SK-N-MC (cell line): Measurements from ENCODE around the gene SIRT1.

ENCODE experiments used
- DNase-seq: peaks from one replicate; pipeline ENCODE4 v3.0.0-alpha.2; 2011; ENCODE audit warnings: low read depth, low spot score
- H3K27ac ChIP-seq: fragments of 200-600 bp; sonication (generic); 2 replicates; pipeline ENCODE4 v1.5.1; 2016; ENCODE audit warnings: mixed run types
- H3K36me3 ChIP-seq: fragments of 200-600 bp; sonication (generic); 2 replicates; pipeline ENCODE4 v1.6.1; 2017; ENCODE audit warnings: antibody characterized with exemption, low read length, mixed read lengths; ENCODE audit not compliant: insufficient read depth
- H3K4me3 ChIP-seq: fragments of 200-600 bp; sonication (generic); 2 replicates; pipeline ENCODE4 v1.5.1; 2016
- H3K9ac ChIP-seq: fragments of 200-600 bp; sonication (generic); 2 replicates; pipeline ENCODE4 v1.8.0; 2017; ENCODE audit warnings: mixed run types, mixed read lengths; ENCODE audit not compliant: insufficient read length
- H3K9me3 ChIP-seq: fragments of 200-600 bp; sonication (generic); 2 replicates; pipeline ENCODE4 v1.6.1; 2017; ENCODE audit warnings: low read depth, mild to moderate bottlenecking, antibody characterized with exemption, low read length, moderate library complexity, mixed read lengths
- EZH2 ChIP-seq: fragments of 200-600 bp; sonication (generic); IDR thresholded peaks from one replicate; pipeline ENCODE4 v1.6.1; 2017; ENCODE audit warnings: antibody characterized with exemption
- FOXP2 ChIP-seq: optimal IDR thresholded peaks from 2 replicates; pipeline ENCODE3; 2011; ENCODE audit warnings: mild to moderate bottlenecking, moderate library complexity; ENCODE audit not compliant: insufficient read depth; ENCODE audit errors: extremely low read length, control extremely low read depth
- POLR2AphosphoS5 ChIP-seq: IDR thresholded peaks from 2 replicates; pipeline ENCODE4 v1.6.1; 2012; ENCODE audit warnings: mild to moderate bottlenecking, low read depth, low read length, borderline replicate concordance

The SIRT1 gene

GRCh38 chr10:67843284-67843683 lies 41.2 kb upstream of the SIRT1 start:
- no peak overlapping the region for H3K4me3 ChIP-seq
- H3K36me3 ChIP-seq, result no peaks in the 10 kb centered on the region
- H3K27ac ChIP-seq, result no peak overlapping the region
- no peak for DNase-seq
- no peak for TF ChIP-seq EZH2
- TF ChIP-seq POLR2AphosphoS5, result no peak
- TF ChIP-seq FOXP2, result no peak
- H3K9me3 ChIP-seq, result no peaks in the 10 kb centered on the region
- H3K9ac ChIP-seq, result no peak overlapping the region

GRCh38 chr10:67849331-67850011 lies 35.0 kb upstream of the SIRT1 start:
- H3K27ac ChIP-seq, result no peak overlapping the region

GRCh38 chr10:67851186-67851585 lies 33.3 kb upstream of the SIRT1 start:
- TF ChIP-seq EZH2, result no peak
- no peak for TF ChIP-seq POLR2AphosphoS5
- no peak for TF ChIP-seq FOXP2
- no peak for DNase-seq
- Histone ChIP-seq H3K36me3 (no peaks in the 10 kb centered on the region), H3K4me3 (no peak overlapping the region), H3K9me3 (no peaks in the 10 kb centered on the region), H3K9ac (no peak overlapping the region), H3K27ac (no peak overlapping the region)

More at GRCh38 chr10:67849331-67850011, 35.0 kb upstream of the SIRT1 start:
- no peaks in the 10 kb centered on the region for H3K9me3 ChIP-seq
- H3K9ac ChIP-seq, result peak overlapping the region; percentile 86
- no peaks in the 10 kb centered on the region for H3K36me3 ChIP-seq
- TF ChIP-seq EZH2, result no peak
- no peak for TF ChIP-seq FOXP2
- TF ChIP-seq POLR2AphosphoS5, result peak; percentile 74
- peak; percentile 48 for DNase-seq
- H3K4me3 ChIP-seq, result peak overlapping the region; percentile 85

- DNase-seq, result no peak
- no peaks in the 10 kb centered on the region for H3K36me3 ChIP-seq
- H3K4me3 ChIP-seq, result no peak overlapping the region
- TF ChIP-seq POLR2AphosphoS5, result no peak
- no peak for TF ChIP-seq FOXP2
- TF ChIP-seq EZH2, result no peak
- no peaks in the 10 kb centered on the region for H3K9me3 ChIP-seq
- H3K9ac ChIP-seq, result no peak overlapping the region
- H3K27ac ChIP-seq, result peak overlapping the region; percentile 77
These were observed 31.7 kb upstream of the SIRT1 start for GRCh38 chr10:67852761-67853160.

- no peaks in the 10 kb centered on the region for H3K36me3 ChIP-seq
- no peaks in the 10 kb centered on the region for H3K9me3 ChIP-seq
- TF ChIP-seq EZH2, result no peak
- no peak for TF ChIP-seq POLR2AphosphoS5
- TF ChIP-seq FOXP2, result no peak
- no peak overlapping the region for H3K4me3 ChIP-seq
- peak overlapping the region; percentile 77; the same call in 1 of the 2 replicates for H3K27ac ChIP-seq
- no peak for DNase-seq
- H3K9ac ChIP-seq, result no peak overlapping the region
These were observed 30.9 kb upstream of the SIRT1 start for GRCh38 chr10:67853512-67853911.

- Histone ChIP-seq H3K9ac (no peak overlapping the region), H3K9me3 (no peaks in the 10 kb centered on the region), H3K27ac (no peak overlapping the region), H3K4me3 (no peak overlapping the region), H3K36me3 (no peaks in the 10 kb centered on the region)
- TF ChIP-seq FOXP2, result no peak
- TF ChIP-seq POLR2AphosphoS5, result no peak
- no peak for TF ChIP-seq EZH2
- DNase-seq, result no peak
These were observed 25.5 kb upstream of the SIRT1 start for GRCh38 chr10:67858971-67859370.

GRCh38 chr10:67861750-67862432 lies 22.6 kb upstream of the SIRT1 start:
- TF ChIP-seq POLR2AphosphoS5 (no peak), EZH2 (no peak), FOXP2 (no peak)
- no peak for DNase-seq
- no peak overlapping the region for H3K9ac ChIP-seq
- H3K27ac ChIP-seq, result no peak overlapping the region
- H3K36me3 ChIP-seq, result no peaks in the 10 kb centered on the region
- H3K4me3 ChIP-seq, result no peak overlapping the region
- H3K9me3 ChIP-seq, result no peaks in the 10 kb centered on the region

GRCh38 chr10:67863094-67863493 lies 21.4 kb upstream of the SIRT1 start:
- H3K9ac ChIP-seq, result no peak overlapping the region
- H3K27ac ChIP-seq, result no peak overlapping the region
- TF ChIP-seq FOXP2 (no peak), POLR2AphosphoS5 (no peak), EZH2 (no peak)
- DNase-seq, result no peak
- no peak overlapping the region for H3K4me3 ChIP-seq
- H3K9me3 ChIP-seq, result no peaks in the 10 kb centered on the region
- no peaks in the 10 kb centered on the region for H3K36me3 ChIP-seq
